ENCODE measurements around the gene ZBTB42. TPM values are rescaled to one million over a fixed set of nuclear protein-coding genes. Genes with fewer than 3 reads are reported as not detected.

The ZBTB42 gene
- total RNA-seq, 1 experiment from 2014 or later, result 6.1 TPM

- no peak for TF ChIP-seq CTCF (conservative IDR thresholded peaks at IDR 0.05)
- Histone ChIP-seq H2AK5ac (ENCODE audit: insufficient read length, low read length) (no peak overlapping the region), H3K4ac (ENCODE audit: low read depth, low read length) (no peak overlapping the region), H4K5ac (ENCODE audit: insufficient read length, low read depth, low read length) (no peak overlapping the region), H3K9me3 (ENCODE audit: control insufficient read depth, low read depth, low read length) (no peaks in the 10 kb centered on the region), H3K27me3 (ENCODE audit: insufficient read depth, low read length) (peaks cover 16% of the 10 kb centered on the region; the same call in 1 of the 2 replicates), H4K8ac (replicated peaks; ENCODE audit: insufficient read length, low read depth, low read length) (no peak overlapping the region), H3K14ac (ENCODE audit: insufficient read depth, low read length) (no peak overlapping the region), H2BK12ac (ENCODE audit: insufficient read length, low read depth, low read length) (no peak overlapping the region), H2BK5ac (ENCODE audit: insufficient read length, low read length) (no peak overlapping the region), H3K79me1 (ENCODE audit: insufficient read depth, low read depth, low read length, poor library complexity, severe bottlenecking) (no peaks in the 10 kb centered on the region), H4K91ac (ENCODE audit: insufficient read length, low read depth, low read length) (no peak overlapping the region), H3K18ac (ENCODE audit: insufficient read length, low read depth, low read length) (no peak overlapping the region), H2BK120ac (ENCODE audit: low read depth, low read length, poor library complexity, severe bottlenecking) (no peak overlapping the region), H2AFZ (ENCODE audit: low read length) (no peak overlapping the region), H3K27ac (ENCODE audit: insufficient read length, low read depth, low read length) (no peak overlapping the region), H3K79me2 (ENCODE audit: insufficient read depth, low read length) (no peaks in the 10 kb centered on the region), H3K9ac (ENCODE audit: extremely low read depth, insufficient read length, low read length) (no peak overlapping the region), H2BK20ac (ENCODE audit: low read depth, low read length, poor library complexity, severe bottlenecking) (no peak overlapping the region), H3K23ac (ENCODE audit: insufficient read length, low read depth, low read length) (no peak overlapping the region), H2BK15ac (ENCODE audit: low read depth, low read length) (no peak overlapping the region), H3K4me2 (ENCODE audit: insufficient read depth, insufficient read length, low read length) (no peak overlapping the region), H3K23me2 (ENCODE audit: insufficient read length, low read depth, low read length, poor library complexity, severe bottlenecking) (peaks cover 13% of the 10 kb centered on the region), H4K20me1 (ENCODE audit: control insufficient read depth, insufficient read depth, insufficient read length) (no peaks in the 10 kb centered on the region), H3T11ph (ENCODE audit: low read length) (no peak overlapping the region), H3K4me1 (ENCODE audit: insufficient read depth, low read length) (no peaks in the 10 kb centered on the region; the same call in 1 of the 2 replicates), H3K56ac (ENCODE audit: insufficient read length, low read depth, low read length) (no peak overlapping the region)
- no CpG with 5 or more reads among the region's 15 CpGs for WGBS (ENCODE audit: extremely low coverage, insufficient read length, low lambda C conversion rate)
- H3K27me3 Mint-ChIP-seq (ENCODE audit: low read depth), result peaks cover 53% of the 10 kb centered on the region
- H3K4me3 Mint-ChIP-seq, result no peak overlapping the region; a peak in 1 of 5 replicates
- no peak for DNase-seq
- H3K4me1 Mint-ChIP-seq, result peaks cover 9 to 12% of the 10 kb centered on the region in 2 experiments
- peaks cover 4 to 5% of the 10 kb centered on the region in 2 experiments; a peak in 4 of 5 replicates for H3K9me3 Mint-ChIP-seq
- H3K27ac Mint-ChIP-seq, result no peak overlapping the region
- H3K36me3 Mint-ChIP-seq (ENCODE audit: insufficient read depth in 1 of 3, low read depth in 3 of 3), result peaks cover 0 to 4% (median 0%) of the 10 kb centered on the region in 3 experiments; a peak in 3 of 7 replicates
Measured at GRCh38 chr14:104803912-104804410, 3.1 kb downstream of the ZBTB42 start.
